KMS-11 (cell line): ENCODE results near the gene STX8.

Experiments
- H2AFZ ChIP-seq: fragments of 200-600 bp; sonication (generic); 2 replicates; pipeline ENCODE4 v1.6.1; 2016; ENCODE audit warnings: antibody characterized with exemption, mixed run types, low read depth
- H3K27ac ChIP-seq: fragments of 200-600 bp; sonication (generic); 2 replicates; pipeline ENCODE4 v1.6.1; 2016; ENCODE audit warnings: mild to moderate bottlenecking, mixed run types
- H3K27me3 ChIP-seq: fragments of 200-600 bp; sonication (generic); 2 replicates; pipeline ENCODE4 v1.6.1; 2017; ENCODE audit warnings: mild to moderate bottlenecking, low read depth, mixed run types, moderate library complexity; ENCODE audit not compliant: insufficient read depth
- H3K36me3 ChIP-seq: fragments of 200-600 bp; sonication (generic); 2 replicates; pipeline ENCODE4 v1.6.1; 2017; ENCODE audit warnings: mild to moderate bottlenecking, mixed run types; ENCODE audit not compliant: insufficient read depth
- H3K4me1 ChIP-seq: fragments of 200-600 bp; sonication (generic); 2 replicates; pipeline ENCODE4 v1.6.1; 2016; ENCODE audit warnings: mild to moderate bottlenecking, low read depth, mixed run types; ENCODE audit not compliant: poor library complexity, severe bottlenecking
- H3K4me2 ChIP-seq: fragments of 200-600 bp; sonication (generic); 2 replicates; pipeline ENCODE4 v1.7.0; 2016; ENCODE audit warnings: mild to moderate bottlenecking, mixed run types
- H3K4me3 ChIP-seq: fragments of 200-600 bp; sonication (generic); IDR thresholded peaks from 2 replicates; pipeline ENCODE4 v1.6.1; 2017; ENCODE audit warnings: low read depth, low read length, mixed read lengths; ENCODE audit not compliant: insufficient read depth
- H3K79me2 ChIP-seq: fragments of 200-600 bp; sonication (generic); 2 replicates; pipeline ENCODE4 v1.6.1; 2016; ENCODE audit warnings: low read depth, mixed run types; ENCODE audit not compliant: insufficient read depth
- H3K9ac ChIP-seq: fragments of 200-600 bp; sonication (generic); 2 replicates; pipeline ENCODE4 v1.6.1; 2016; ENCODE audit warnings: mild to moderate bottlenecking, mixed run types
- H4K20me1 ChIP-seq: fragments of 200-600 bp; sonication (generic); 2 replicates; pipeline ENCODE4 v1.6.1; 2016; ENCODE audit warnings: mild to moderate bottlenecking, mixed run types; ENCODE audit not compliant: insufficient read depth
- TF ChIP-seq, protein P1 (sequence below): fragments of 200-600 bp; sonication (generic); conservative IDR thresholded peaks from 2 replicates; pipeline ENCODE4 v1.6.1; 2017; ENCODE audit warnings: low read depth, mild to moderate bottlenecking, antibody characterized with exemption, low read length, moderate library complexity, mixed read lengths

Gene STX8

DNA sequence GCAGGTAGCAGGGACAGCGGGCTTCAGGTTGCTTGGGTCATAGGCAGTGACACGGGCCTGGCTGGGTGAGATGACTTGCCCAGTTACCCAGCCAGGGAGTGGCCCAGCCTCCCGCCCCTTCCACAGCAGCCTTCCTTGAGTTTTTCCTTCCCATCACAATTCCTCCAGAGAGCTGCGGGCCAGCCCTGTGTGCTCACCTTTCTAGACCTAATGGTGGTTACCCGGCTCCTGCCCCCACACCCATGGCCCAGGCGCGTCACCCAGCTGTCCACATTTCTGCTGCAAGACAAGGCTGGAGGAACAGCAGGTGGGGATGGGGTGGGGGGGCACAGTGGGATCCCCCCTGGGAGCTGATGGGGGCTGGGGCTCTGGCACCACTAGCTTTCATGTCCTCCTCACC is 351.1 kb downstream of the STX8 start:
- Histone ChIP-seq H3K27ac (no peak overlapping the region), H3K27me3 (no peaks in the 10 kb centered on the region), H2AFZ (no peak overlapping the region), H4K20me1 (no peaks in the 10 kb centered on the region), H3K79me2 (no peaks in the 10 kb centered on the region), H3K4me1 (no peaks in the 10 kb centered on the region), H3K4me3 (no peak overlapping the region), H3K4me2 (no peak overlapping the region), H3K36me3 (no peaks in the 10 kb centered on the region), H3K9ac (no peak overlapping the region)
- TF ChIP-seq, protein P1, sequence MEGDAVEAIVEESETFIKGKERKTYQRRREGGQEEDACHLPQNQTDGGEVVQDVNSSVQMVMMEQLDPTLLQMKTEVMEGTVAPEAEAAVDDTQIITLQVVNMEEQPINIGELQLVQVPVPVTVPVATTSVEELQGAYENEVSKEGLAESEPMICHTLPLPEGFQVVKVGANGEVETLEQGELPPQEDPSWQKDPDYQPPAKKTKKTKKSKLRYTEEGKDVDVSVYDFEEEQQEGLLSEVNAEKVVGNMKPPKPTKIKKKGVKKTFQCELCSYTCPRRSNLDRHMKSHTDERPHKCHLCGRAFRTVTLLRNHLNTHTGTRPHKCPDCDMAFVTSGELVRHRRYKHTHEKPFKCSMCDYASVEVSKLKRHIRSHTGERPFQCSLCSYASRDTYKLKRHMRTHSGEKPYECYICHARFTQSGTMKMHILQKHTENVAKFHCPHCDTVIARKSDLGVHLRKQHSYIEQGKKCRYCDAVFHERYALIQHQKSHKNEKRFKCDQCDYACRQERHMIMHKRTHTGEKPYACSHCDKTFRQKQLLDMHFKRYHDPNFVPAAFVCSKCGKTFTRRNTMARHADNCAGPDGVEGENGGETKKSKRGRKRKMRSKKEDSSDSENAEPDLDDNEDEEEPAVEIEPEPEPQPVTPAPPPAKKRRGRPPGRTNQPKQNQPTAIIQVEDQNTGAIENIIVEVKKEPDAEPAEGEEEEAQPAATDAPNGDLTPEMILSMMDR: no peak

GRCh38 chr17:9223531-9223930 is 352.1 kb downstream of the STX8 start:
- no peak overlapping the region for H2AFZ ChIP-seq
- TF ChIP-seq, protein P1: no peak
- no peaks in the 10 kb centered on the region for H4K20me1 ChIP-seq
- H3K9ac ChIP-seq: no peak overlapping the region
- H3K4me1 ChIP-seq: no peaks in the 10 kb centered on the region
- H3K27ac ChIP-seq: no peak overlapping the region
- H3K4me2 ChIP-seq: no peak overlapping the region
- H3K36me3 ChIP-seq: no peaks in the 10 kb centered on the region
- H3K4me3 ChIP-seq: no peak overlapping the region
- H3K79me2 ChIP-seq: no peaks in the 10 kb centered on the region
- no peaks in the 10 kb centered on the region for H3K27me3 ChIP-seq

DNA sequence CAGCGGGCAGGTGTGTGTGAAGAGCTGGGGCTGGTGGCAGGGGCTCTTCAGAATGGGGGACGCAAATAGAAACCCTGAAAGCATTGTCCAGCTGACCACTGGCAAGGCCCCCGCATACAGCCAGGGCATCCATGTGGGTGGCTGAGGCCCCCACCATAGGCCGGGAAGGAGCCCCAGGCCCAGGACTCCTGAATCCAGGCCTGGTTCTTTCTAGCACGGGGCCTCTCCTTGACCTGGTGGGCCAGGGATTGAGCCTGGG is 353.8 kb downstream of the STX8 start:
- Histone ChIP-seq H3K27me3 (no peaks in the 10 kb centered on the region), H3K79me2 (no peaks in the 10 kb centered on the region), H3K4me2 (no peak overlapping the region), H3K36me3 (no peaks in the 10 kb centered on the region), H3K4me1 (no peaks in the 10 kb centered on the region), H3K4me3 (no peak overlapping the region), H3K9ac (no peak overlapping the region), H3K27ac (no peak overlapping the region), H4K20me1 (no peaks in the 10 kb centered on the region), H2AFZ (no peak overlapping the region)
- TF ChIP-seq, protein P1: no peak

DNA sequence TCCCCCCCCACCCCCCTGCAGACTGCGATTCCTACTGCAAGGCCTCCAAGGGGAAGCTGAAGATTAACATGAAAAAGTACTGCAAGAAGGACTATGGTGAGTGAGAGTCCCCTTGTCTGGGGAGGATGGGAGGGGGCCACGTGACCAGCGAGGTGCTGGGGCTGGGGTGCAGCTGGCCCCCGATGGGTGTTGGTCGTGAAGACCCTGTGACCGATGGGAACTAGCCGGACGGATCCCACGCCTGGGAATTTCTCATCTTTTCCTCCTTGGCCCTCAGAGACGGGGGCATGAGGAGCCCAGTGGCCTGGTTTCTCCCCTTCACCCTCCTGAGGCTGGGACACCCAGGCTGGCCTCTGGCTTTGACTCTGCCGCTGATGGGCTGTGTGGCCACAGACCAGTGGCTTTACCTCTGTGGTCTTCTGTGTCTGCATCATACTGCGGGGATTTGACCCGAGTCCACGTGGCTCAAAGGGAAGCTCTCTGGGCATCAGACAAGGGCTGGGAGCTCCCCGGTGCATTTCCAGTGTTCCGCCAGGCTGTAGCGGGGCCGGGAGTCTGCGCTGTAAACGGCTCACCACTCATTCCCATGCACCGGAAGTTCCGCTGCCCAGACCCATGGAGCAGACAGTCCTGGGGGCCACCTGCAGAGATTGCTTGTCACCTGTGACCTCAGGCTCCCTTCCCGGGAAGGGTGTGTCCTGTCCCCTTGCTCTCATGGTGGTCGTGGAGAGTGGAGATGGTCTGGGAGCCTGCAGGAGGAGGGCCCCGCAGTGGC is 354.3 kb downstream of the STX8 start:
- TF ChIP-seq, protein P1: no peak
- H3K4me3 ChIP-seq: no peak overlapping the region
- H3K36me3 ChIP-seq: no peaks in the 10 kb centered on the region
- no peak overlapping the region for H2AFZ ChIP-seq
- no peak overlapping the region for H3K4me2 ChIP-seq
- no peak overlapping the region for H3K9ac ChIP-seq
- H3K27ac ChIP-seq: no peak overlapping the region
- no peaks in the 10 kb centered on the region for H3K4me1 ChIP-seq
- no peaks in the 10 kb centered on the region for H3K27me3 ChIP-seq
- no peaks in the 10 kb centered on the region for H4K20me1 ChIP-seq
- no peaks in the 10 kb centered on the region for H3K79me2 ChIP-seq
